ENCODE data around the gene INCA1. TPM values are rescaled to one million over a fixed set of nuclear protein-coding genes. Genes with fewer than 3 reads are reported as not detected.

The INCA1 gene
- total and polyA plus RNA-seq, 2 of the 13 experiments (the other 11 are each of a cell fraction or from before 2014, with no cell fraction given): 0.93 to 2.6 TPM

- TF ChIP-seq PAXIP1 (CRISPR knock-in tag; conservative IDR thresholded peaks at IDR 0.05): peak; percentile 78
- peak; percentile 82 for TF ChIP-seq NR2F6 (IDR thresholded peaks at IDR 0.05)
- peak; percentile 85 for TF ChIP-seq NR2F6 (CRISPR knock-in tag; IDR thresholded peaks at IDR 0.05)
- no peak for TF ChIP-seq ZBTB40 (IDR thresholded peaks at IDR 0.05)
- no peak for TF ChIP-seq ZBTB40 (CRISPR knock-in tag; IDR thresholded peaks at IDR 0.05)
- no peak for TF ChIP-seq ZNF781 (CRISPR knock-in tag; IDR thresholded peaks at IDR 0.05; ENCODE audit: borderline replicate concordance, not compliant biosample characterization)
- peak in 1 of 2 experiments; percentile 47; a peak in 1 of 4 replicates for TF ChIP-seq EP300 (IDR thresholded peaks at IDR 0.05; ENCODE audit: low read depth in 2 of 2, low read length in 2 of 2)
- TF ChIP-seq EP300 (CRISPR knock-in tag; IDR thresholded peaks at IDR 0.05; ENCODE audit: borderline replicate concordance): no peak
Measured at GRCh38 chr17:4950746-4951204, 46.5 kb downstream of the INCA1 start, which contains the start of gene ENO3 (continued).

All from HepG2 (cell line).